CD14-positive monocyte (primary cell): Measurements from ENCODE around the gene ADAMTS3. TPM values are rescaled to one million over a fixed set of nuclear protein-coding genes. Genes with fewer than 3 reads are reported as not detected.

Experiments used
- DNase-seq, 3 donors: peaks; one replicate each; pipeline ENCODE4 v3.0.0-alpha.2; 2011 to 2022
- H2AFZ ChIP-seq: 2 replicates; pipeline ENCODE4 v1.6.0; 2012; ENCODE audit warnings: mild to moderate bottlenecking, low read depth, low read length, inconsistent platforms; ENCODE audit not compliant: insufficient read depth, poor library complexity, severe bottlenecking
- H3K27ac ChIP-seq, 2 donors: 1 replicate in 1 of 2; 2 replicates in 1 of 2; pipeline ENCODE4 v1.5.1; 2012 to 2013; ENCODE audit warnings: low read length in 2 of 2, control low read depth in 1 of 2, inconsistent platforms in 1 of 2, low read depth in 1 of 2, mild to moderate bottlenecking in 1 of 2
- H3K27me3 ChIP-seq, 2 donors: one replicate each; pipeline versions ENCODE4 v1.6.0 to v1.6.1; 2011 to 2013; ENCODE audit warnings: low read length in 2 of 2; ENCODE audit not compliant: control insufficient read depth in 2 of 2, insufficient read depth in 2 of 2
- H3K36me3 ChIP-seq, 2 donors: replicated peaks in 1 of 2; 1 replicate in 1 of 2; 2 replicates in 1 of 2; pipeline versions ENCODE4 v1.5.1 to v1.6.1; 2012 to 2013; ENCODE audit warnings: low read length in 2 of 2, control low read depth in 1 of 2, inconsistent platforms in 1 of 2, mild to moderate bottlenecking in 1 of 2; ENCODE audit not compliant: insufficient read depth in 2 of 2, control insufficient read depth in 1 of 2
- H3K4me1 ChIP-seq, 2 donors: 1 replicate in 1 of 2; 2 replicates in 1 of 2; pipeline versions ENCODE4 v1.5.1 to v1.6.1; 2012 to 2013; ENCODE audit warnings: low read length in 2 of 2, control low read depth in 1 of 2, inconsistent platforms in 1 of 2, mild to moderate bottlenecking in 1 of 2, moderate library complexity in 1 of 2; ENCODE audit not compliant: insufficient read depth in 2 of 2, control insufficient read depth in 1 of 2
- H3K4me2 ChIP-seq: replicated peaks from 2 replicates; pipeline ENCODE3; 2012; ENCODE audit warnings: low read length, moderate library complexity, mild to moderate bottlenecking; ENCODE audit not compliant: poor library complexity, severe bottlenecking; ENCODE audit errors: extremely low read depth
- H3K4me3 ChIP-seq, 3 experiments: fragments of 200-600 bp in 1 of 3; sonication (generic) in 1 of 3; replicated peaks in 1 of 3; 1 replicate in 2 of 3; 2 replicates in 1 of 3; pipeline ENCODE4 v1.5.1; 2011 to 2013; ENCODE audit warnings: low read length in 3 of 3, mild to moderate bottlenecking in 3 of 3, control low read depth in 2 of 3, low read depth in 2 of 3, inconsistent platforms in 1 of 3, moderate library complexity in 1 of 3
- H3K79me2 ChIP-seq: 2 replicates; pipeline ENCODE4 v1.6.0; 2012; ENCODE audit warnings: mild to moderate bottlenecking, control low read depth, inconsistent platforms, low read length, moderate library complexity; ENCODE audit not compliant: insufficient read depth
- H3K9ac ChIP-seq: 2 replicates; pipeline ENCODE4 v1.6.0; 2017; ENCODE audit warnings: low read length, mild to moderate bottlenecking; ENCODE audit not compliant: insufficient read depth, poor library complexity, severe bottlenecking
- H3K9me3 ChIP-seq, 2 donors: replicated peaks in 1 of 2; 1 replicate in 1 of 2; 2 replicates in 1 of 2; pipeline versions ENCODE4 v1.5.1 to v1.6.1; 2012 to 2013; ENCODE audit warnings: low read length in 2 of 2, control low read depth in 1 of 2; ENCODE audit not compliant: control insufficient read depth in 1 of 2, insufficient read depth in 1 of 2
- H4K20me1 ChIP-seq: 2 replicates; pipeline ENCODE4 v1.6.0; 2012; ENCODE audit warnings: mild to moderate bottlenecking, low read length, control low read depth, moderate library complexity; ENCODE audit not compliant: insufficient read depth
- H3K27ac Mint-ChIP-seq, 7 donors: one replicate each; pipeline ENCODE4 v1.8.0; 2020; ENCODE audit warnings: mild to moderate bottlenecking in 7 of 7, mixed read lengths in 7 of 7, moderate library complexity in 6 of 7, inconsistent platforms in 2 of 7
- H3K27me3 Mint-ChIP-seq, 3 donors: one replicate each; pipeline ENCODE4 v1.8.0; 2021 to 2022; ENCODE audit warnings: low read depth in 3 of 3, mild to moderate bottlenecking in 3 of 3, mixed read lengths in 3 of 3, moderate library complexity in 3 of 3, inconsistent platforms in 1 of 3
- H3K36me3 Mint-ChIP-seq, 2 donors: one replicate each; pipeline ENCODE4 v1.8.0; 2020; ENCODE audit warnings: mixed read lengths in 2 of 2, inconsistent platforms in 1 of 2, mild to moderate bottlenecking in 1 of 2
- H3K4me1 Mint-ChIP-seq: one replicate; pipeline ENCODE4 v1.8.0; 2020; ENCODE audit warnings: mild to moderate bottlenecking, mixed read lengths
- H3K4me3 Mint-ChIP-seq, 2 donors: one replicate each; pipeline ENCODE4 v1.8.0; 2020; ENCODE audit warnings: mild to moderate bottlenecking in 2 of 2, mixed read lengths in 2 of 2, moderate library complexity in 1 of 2
- H3K9me3 Mint-ChIP-seq, 7 donors: one replicate each; pipeline ENCODE4 v1.8.0; 2020 to 2022; ENCODE audit warnings: mixed read lengths in 7 of 7, mild to moderate bottlenecking in 6 of 7, moderate library complexity in 6 of 7, inconsistent platforms in 2 of 7
- CTCF ChIP-seq: fragments of 200-600 bp; IDR thresholded peaks from one replicate; pipeline ENCODE4 v1.8.0; 2022; ENCODE audit warnings: antibody characterized with exemption, mild to moderate bottlenecking
- WGBS: methylation state at CpG from one replicate; pipeline ENCODE4 v1.1.5; 2013; ENCODE audit warnings: missing lambda C conversion rate; ENCODE audit not compliant: insufficient coverage; 5-methylcytosine and 5-hydroxymethylcytosine counted together
- intact Hi-C, 2 donors: fragments of 100-400 bp; cut with micrococcal nuclease; formaldehyde crosslinking; loops; one replicate each; pipeline versions ENCODE4 v1.15.0 to v1.15.1; 2023
- polyA plus RNA-seq, 3 donors: library from polyadenylated mRNA; depleted of rRNA in 1 of 3; unstranded in 2 of 3; stranded (reverse) in 1 of 3; fragments of 300-500 nt in 2 of 3; fragments of >200 nt in 1 of 3; fragmentation: Illumina TruSeq in 2 of 3; gene quantifications; 1 replicate in 2 of 3; 2 replicates in 1 of 3; pipeline ENCODE4 v1.2.3, GENCODE V29; 2012 to 2021

The ADAMTS3 gene
- polyA plus RNA-seq, 3 donors, result not detected

DNA sequence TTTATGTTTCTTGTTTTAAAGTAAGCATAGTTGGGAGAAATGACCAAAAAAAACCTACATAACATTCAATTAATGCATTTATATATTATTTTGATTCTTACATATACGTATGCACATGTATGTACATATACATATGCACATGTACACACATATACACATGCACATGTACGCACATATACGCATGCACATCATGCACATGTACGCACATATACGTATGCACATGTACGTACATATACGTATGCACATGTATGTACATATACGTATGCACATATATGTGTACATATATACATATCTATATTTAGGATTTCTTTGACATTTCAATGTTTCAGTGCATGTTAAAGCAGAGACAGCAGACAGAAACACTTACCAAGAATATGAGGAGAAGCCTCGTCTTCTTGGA lies 263.4 kb downstream of the ADAMTS3 start:
- Histone ChIP-seq H3K79me2 (no peaks in the 10 kb centered on the region), H3K4me3 (no peak overlapping the region), H3K27me3 (no peaks in the 10 kb centered on the region), H3K36me3 (no peaks in the 10 kb centered on the region), H3K9me3 (no peaks in the 10 kb centered on the region), H3K9ac (no peak overlapping the region), H3K4me1 (no peaks in the 10 kb centered on the region), H2AFZ (no peak overlapping the region), H4K20me1 (no peaks in the 10 kb centered on the region), H3K4me2 (no peak overlapping the region), H3K27ac (no peak overlapping the region)
- Mint-ChIP-seq H3K4me3 (no peak overlapping the region), H3K36me3 (no peaks in the 10 kb centered on the region), H3K4me1 (no peaks in the 10 kb centered on the region), H3K9me3 (no peaks in the 10 kb centered on the region), H3K27me3 (no peaks in the 10 kb centered on the region), H3K27ac (no peak overlapping the region)
- DNase-seq, result no peak
- intact Hi-C loops, result no loop called here
- 100% methylated on average over 1 of the region's 9 CpGs for WGBS
- TF ChIP-seq CTCF, result no peak

DNA sequence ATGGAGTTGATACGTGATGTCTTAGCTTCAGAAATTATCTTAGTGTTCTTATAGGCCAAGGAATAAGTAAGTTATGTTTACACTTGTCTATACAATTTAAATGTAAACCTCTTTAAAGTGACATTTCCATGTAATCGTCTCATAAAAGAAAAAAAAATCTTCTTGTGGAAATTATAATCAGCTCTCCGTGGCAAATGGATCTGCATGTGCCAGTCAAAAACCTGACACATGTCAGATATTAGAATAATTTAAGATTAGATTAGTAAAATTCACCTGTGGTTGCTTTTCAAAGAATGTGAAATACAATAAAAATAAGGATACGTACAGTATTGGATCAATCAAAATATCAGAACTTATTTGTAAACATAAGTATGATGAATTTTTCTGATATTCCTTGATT lies 263.9 kb downstream of the ADAMTS3 start:
- intact Hi-C loops, result no loop called here
- Histone ChIP-seq H3K36me3 (no peaks in the 10 kb centered on the region), H2AFZ (no peak overlapping the region), H3K9ac (no peak overlapping the region), H3K9me3 (no peaks in the 10 kb centered on the region), H3K4me1 (no peaks in the 10 kb centered on the region), H3K27ac (no peak overlapping the region), H4K20me1 (no peaks in the 10 kb centered on the region), H3K27me3 (no peaks in the 10 kb centered on the region), H3K4me3 (no peak overlapping the region), H3K79me2 (no peaks in the 10 kb centered on the region), H3K4me2 (no peak overlapping the region)
- no peak for DNase-seq
- Mint-ChIP-seq H3K27me3 (no peaks in the 10 kb centered on the region), H3K36me3 (no peaks in the 10 kb centered on the region), H3K4me3 (no peak overlapping the region), H3K9me3 (no peaks in the 10 kb centered on the region), H3K27ac (no peak overlapping the region), H3K4me1 (no peaks in the 10 kb centered on the region)
- no CpG with 5 or more reads among the region's 4 CpGs for WGBS
- TF ChIP-seq CTCF, result no peak
